Activated CD4-positive, CD25-positive, alpha-beta regulatory T cell treated with anti-CD3 and anti-CD28 coated beads, Interleukin-2, amount 50 U/mL, for 72 hours (primary cell): ENCODE measurements around the gene HEBP2.
"Not testable (repeated sequence)": the region's sequence is repeated elsewhere in the genome, so short reads cannot be mapped to it uniquely, and the experiment has no call there.

Experiments
- DNase-seq: peaks from one replicate; pipeline ENCODE4 v3.0.0; 2021

The HEBP2 gene

GRCh38 chr6:138403801-138404665 is at the start of gene HEBP2:
Gene HEBP2 (plus strand): TSS chr6:138404223. CDS start chr6:138404496, 273 bp downstream.
- DNase-seq, result peak; percentile 88

- DNase-seq, result no peak
Observed at GRCh38 chr6:138357928-138358327, 46.1 kb upstream of the HEBP2 start.

- not testable (repeated sequence) for DNase-seq
Observed at GRCh38 chr6:138368684-138369083, 35.3 kb upstream of the HEBP2 start.

- no peak for DNase-seq
Observed at GRCh38 chr6:138370631-138371451, 33.2 kb upstream of the HEBP2 start.

GRCh38 chr6:138371452-138371711 is 32.6 kb upstream of the HEBP2 start:
- no peak for DNase-seq

GRCh38 chr6:138371720-138372119 is 32.3 kb upstream of the HEBP2 start:
- no peak for DNase-seq

- DNase-seq, result no peak
Observed at GRCh38 chr6:138372711-138373463, 31.1 kb upstream of the HEBP2 start.

- no peak for DNase-seq
Observed at GRCh38 chr6:138374230-138374629, 29.8 kb upstream of the HEBP2 start.

- DNase-seq, result no peak
Observed at GRCh38 chr6:138374815-138375214, 29.2 kb upstream of the HEBP2 start.

- DNase-seq, result no peak
Observed at GRCh38 chr6:138377042-138377441, 27.0 kb upstream of the HEBP2 start.

- DNase-seq, result no peak
Observed at GRCh38 chr6:138377844-138378243, 26.2 kb upstream of the HEBP2 start, which contains the start of gene SMIM28. Gene SMIM28 (plus strand): TSS chr6:138377905. CDS start chr6:138378073, 168 bp downstream.

GRCh38 chr6:138378463-138378862 is 25.6 kb upstream of the HEBP2 start:
- no peak for DNase-seq

- DNase-seq, result no peak
Observed at GRCh38 chr6:138382498-138383265, 21.3 kb upstream of the HEBP2 start.

GRCh38 chr6:138383776-138384175 is 20.2 kb upstream of the HEBP2 start:
- no peak for DNase-seq

GRCh38 chr6:138386897-138387296 is 17.1 kb upstream of the HEBP2 start:
- no peak for DNase-seq

GRCh38 chr6:138387577-138388368 is 16.2 kb upstream of the HEBP2 start:
- no peak for DNase-seq

GRCh38 chr6:138389551-138389950 is 14.5 kb upstream of the HEBP2 start:
- DNase-seq, result no peak

- no peak for DNase-seq
Observed at GRCh38 chr6:138393871-138394783, 9.9 kb upstream of the HEBP2 start.

- no peak for DNase-seq
Observed at GRCh38 chr6:138396709-138397108, 7.3 kb upstream of the HEBP2 start.
